GM19193 (cell line): ENCODE results near the gene CD63.

Experiments used
- POLR2A ChIP-seq: IDR thresholded peaks from 4 replicates; pipeline ENCODE4 v1.6.1; 2011; ENCODE audit not compliant: insufficient read depth, insufficient read length; ENCODE audit errors: extremely low read depth

CD63 gene

GRCh38 chr12:55681142-55682077, 47.4 kb downstream of the CD63 start:
- no peak for TF ChIP-seq POLR2A

GRCh38 chr12:55679691-55680090, 49.1 kb downstream of the CD63 start:
- no peak for TF ChIP-seq POLR2A

- no peak for TF ChIP-seq POLR2A
Measured at GRCh38 chr12:55676707-55677106, 52.1 kb downstream of the CD63 start.

- TF ChIP-seq POLR2A, result no peak
Measured at GRCh38 chr12:55675666-55676065, 53.1 kb downstream of the CD63 start.
